ENCODE data around the gene ARID1B.

ARID1B gene

GRCh38 chr6:157030755-157031154, 253.6 kb downstream of the ARID1B start:
- no peak overlapping the region for H3K4me3 ChIP-seq (ENCODE audit: control insufficient read depth in 1 of 7, extremely low read depth in 1 of 7, insufficient read depth in 4 of 7, low read depth in 2 of 7, low read length in 6 of 7)
- peaks cover 0 to 9% (median 5%) of the 10 kb centered on the region in 4 experiments for H3K36me3 ChIP-seq (ENCODE audit: control insufficient read depth in 4 of 4, insufficient read depth in 4 of 4, low read length in 3 of 4)
- no peak overlapping the region for H3K27ac ChIP-seq (ENCODE audit: insufficient read depth in 1 of 2, low read depth in 1 of 2, low read length in 2 of 2, poor library complexity in 1 of 2, severe bottlenecking in 2 of 2)
- peaks cover 11 to 27% (median 18%) of the 10 kb centered on the region in 4 experiments for H3K4me1 ChIP-seq (ENCODE audit: control extremely low read depth in 1 of 4, control insufficient read depth in 4 of 4, insufficient read depth in 4 of 4, low read length in 3 of 4)
- 89% methylated on average over 6 of the region's 10 CpGs for WGBS (ENCODE audit: insufficient coverage)
- no peaks in the 10 kb centered on the region for H3K9me3 ChIP-seq (ENCODE audit: control extremely low read depth in 1 of 5, control insufficient read depth in 4 of 5, insufficient read depth in 2 of 5, low read depth in 1 of 5, low read length in 4 of 5)
- CTCF ChIA-PET: interaction anchor here (1.0 kb wide), 1 partner anchor 9 kb away, joined by 3 read pairs; no protein-coding TSS in a partner anchor
- no peaks in the 10 kb centered on the region for H3K27me3 ChIP-seq (replicated peaks in 2 of 5; ENCODE audit: control insufficient read depth in 4 of 5, insufficient read depth in 5 of 5, low read length in 4 of 5)
- POLR2A ChIA-PET: no interaction called here
- no peak for DNase-seq

GRCh38 chr6:157032923-157033322, 255.7 kb downstream of the ARID1B start:
- no peaks in the 10 kb centered on the region for H3K9me3 ChIP-seq (ENCODE audit: control extremely low read depth in 1 of 5, control insufficient read depth in 4 of 5, insufficient read depth in 2 of 5, low read depth in 1 of 5, low read length in 4 of 5)
- H3K27me3 ChIP-seq (replicated peaks in 2 of 5; ENCODE audit: control insufficient read depth in 4 of 5, insufficient read depth in 5 of 5, low read length in 4 of 5): no peaks in the 10 kb centered on the region
- POLR2A ChIA-PET: interaction anchor here (1.5 kb wide), 1 partner anchor 11 kb away, joined by 6 read pairs; no protein-coding TSS in a partner anchor
- peaks cover 0 to 9% (median 6%) of the 10 kb centered on the region in 4 experiments for H3K36me3 ChIP-seq (ENCODE audit: control insufficient read depth in 4 of 4, insufficient read depth in 4 of 4, low read length in 3 of 4)
- CTCF ChIA-PET: interaction anchor here (0.6 to 4.2 kb wide), 4 partner anchors 11 to 151 kb away, joined by 3 to 27 read pairs (median 6); no protein-coding TSS in a partner anchor
- peaks cover 20 to 45% (median 25%) of the 10 kb centered on the region in 4 experiments for H3K4me1 ChIP-seq (ENCODE audit: control extremely low read depth in 1 of 4, control insufficient read depth in 4 of 4, insufficient read depth in 4 of 4, low read length in 3 of 4)
- WGBS (ENCODE audit: insufficient coverage): no CpG with 5 or more reads among the region's 4 CpGs
- peak overlapping the region; percentile 65 to 86 for H3K27ac ChIP-seq (ENCODE audit: insufficient read depth in 1 of 2, low read depth in 1 of 2, low read length in 2 of 2, poor library complexity in 1 of 2, severe bottlenecking in 2 of 2)
- H3K4me3 ChIP-seq (ENCODE audit: control insufficient read depth in 1 of 7, extremely low read depth in 1 of 7, insufficient read depth in 4 of 7, low read depth in 2 of 7, low read length in 6 of 7): peak overlapping the region in 6 of 7 experiments; percentile 60 to 87 (median 69)
- no peak for DNase-seq

- ChIA-PET CTCF (interaction anchor here (0.8 to 4.2 kb wide), 11 partner anchors 11 to 151 kb away, joined by 3 to 27 read pairs (median 6); no protein-coding TSS in a partner anchor), POLR2A (interaction anchor here (3.3 kb wide), 1 partner anchor 12 kb away, joined by 9 read pairs; no protein-coding TSS in a partner anchor)
Observed at GRCh38 chr6:157033428-157034140, 256.4 kb downstream of the ARID1B start.

GRCh38 chr6:157034436-157035230, 257.5 kb downstream of the ARID1B start:
- Histone ChIP-seq H3K9me3 (ENCODE audit: control extremely low read depth in 1 of 5, control insufficient read depth in 4 of 5, insufficient read depth in 2 of 5, low read depth in 1 of 5, low read length in 4 of 5) (no peaks in the 10 kb centered on the region), H3K36me3 (ENCODE audit: control insufficient read depth in 4 of 4, insufficient read depth in 4 of 4, low read length in 3 of 4) (peaks cover 0 to 7% (median 3%) of the 10 kb centered on the region in 4 experiments), H3K27me3 (replicated peaks in 2 of 5; ENCODE audit: control insufficient read depth in 4 of 5, insufficient read depth in 5 of 5, low read length in 4 of 5) (no peaks in the 10 kb centered on the region), H3K4me1 (ENCODE audit: control extremely low read depth in 1 of 4, control insufficient read depth in 4 of 4, insufficient read depth in 4 of 4, low read length in 3 of 4) (peaks cover 20 to 45% (median 25%) of the 10 kb centered on the region in 4 experiments), H3K27ac (ENCODE audit: insufficient read depth in 1 of 2, low read depth in 1 of 2, low read length in 2 of 2, poor library complexity in 1 of 2, severe bottlenecking in 2 of 2) (no peak overlapping the region), H3K4me3 (ENCODE audit: control insufficient read depth in 1 of 7, extremely low read depth in 1 of 7, insufficient read depth in 4 of 7, low read depth in 2 of 7, low read length in 6 of 7) (peak overlapping the region in 1 of 7 experiments; percentile 78)
- CTCF ChIA-PET: interaction anchor here (0.8 to 4.2 kb wide), 14 partner anchors 10 to 150 kb away, joined by 3 to 27 read pairs (median 4); no protein-coding TSS in a partner anchor
- POLR2A ChIA-PET: interaction anchor here (3.3 kb wide), 1 partner anchor 14 kb away, joined by 9 read pairs; no protein-coding TSS in a partner anchor
- 8% methylated on average over 2 of the region's 6 CpGs for WGBS (ENCODE audit: insufficient coverage)
- peak; percentile 66 to 79 (median 77) for DNase-seq

More at GRCh38 chr6:157033428-157034140, 256.4 kb downstream of the ARID1B start:
- Histone ChIP-seq H3K36me3 (ENCODE audit: control insufficient read depth in 4 of 4, insufficient read depth in 4 of 4, low read length in 3 of 4) (peaks cover 0 to 9% (median 6%) of the 10 kb centered on the region in 4 experiments), H3K4me3 (ENCODE audit: control insufficient read depth in 1 of 7, extremely low read depth in 1 of 7, insufficient read depth in 4 of 7, low read depth in 2 of 7, low read length in 6 of 7) (peak overlapping the region in 6 of 7 experiments; percentile 60 to 87 (median 69)), H3K9me3 (ENCODE audit: control extremely low read depth in 1 of 5, control insufficient read depth in 4 of 5, insufficient read depth in 2 of 5, low read depth in 1 of 5, low read length in 4 of 5) (no peaks in the 10 kb centered on the region), H3K27me3 (replicated peaks in 2 of 5; ENCODE audit: control insufficient read depth in 4 of 5, insufficient read depth in 5 of 5, low read length in 4 of 5) (no peaks in the 10 kb centered on the region), H3K4me1 (ENCODE audit: control extremely low read depth in 1 of 4, control insufficient read depth in 4 of 4, insufficient read depth in 4 of 4, low read length in 3 of 4) (peaks cover 20 to 45% (median 25%) of the 10 kb centered on the region in 4 experiments), H3K27ac (ENCODE audit: insufficient read depth in 1 of 2, low read depth in 1 of 2, low read length in 2 of 2, poor library complexity in 1 of 2, severe bottlenecking in 2 of 2) (peak overlapping the region; percentile 65 to 86)
- peak in 2 of 3 donors; percentile 31 to 36 for DNase-seq
- 2% methylated on average over 4 of the region's 5 CpGs for WGBS (ENCODE audit: insufficient coverage)

- H3K4me1 ChIP-seq (ENCODE audit: control extremely low read depth in 1 of 4, control insufficient read depth in 4 of 4, insufficient read depth in 4 of 4, low read length in 3 of 4): peaks cover 20 to 45% (median 25%) of the 10 kb centered on the region in 4 experiments
- H3K27me3 ChIP-seq (replicated peaks in 2 of 5; ENCODE audit: control insufficient read depth in 4 of 5, insufficient read depth in 5 of 5, low read length in 4 of 5): no peaks in the 10 kb centered on the region
- no peak for DNase-seq
- H3K27ac ChIP-seq (ENCODE audit: insufficient read depth in 1 of 2, low read depth in 1 of 2, low read length in 2 of 2, poor library complexity in 1 of 2, severe bottlenecking in 2 of 2): peak overlapping the region in 1 of 2 experiments; percentile 23
- 100% methylated on average over 1 of the region's 2 CpGs for WGBS (ENCODE audit: insufficient coverage)
- H3K9me3 ChIP-seq (ENCODE audit: control extremely low read depth in 1 of 5, control insufficient read depth in 4 of 5, insufficient read depth in 2 of 5, low read depth in 1 of 5, low read length in 4 of 5): no peaks in the 10 kb centered on the region
- H3K4me3 ChIP-seq (ENCODE audit: control insufficient read depth in 1 of 7, extremely low read depth in 1 of 7, insufficient read depth in 4 of 7, low read depth in 2 of 7, low read length in 6 of 7): no peak overlapping the region
- POLR2A ChIA-PET: interaction anchor here (1.4 to 3.3 kb wide), 2 partner anchors 9 to 14 kb away, joined by 4 to 9 read pairs; no protein-coding TSS in a partner anchor
- CTCF ChIA-PET: interaction anchor here (0.7 to 4.2 kb wide), 10 partner anchors 9 to 303 kb away, joined by 3 to 27 read pairs (median 6); no protein-coding TSS in a partner anchor
- H3K36me3 ChIP-seq (ENCODE audit: control insufficient read depth in 4 of 4, insufficient read depth in 4 of 4, low read length in 3 of 4): peaks cover 0 to 3% (median 1%) of the 10 kb centered on the region in 4 experiments
Observed at GRCh38 chr6:157035546-157035945, 258.4 kb downstream of the ARID1B start.

GRCh38 chr6:157036245-157036711, 259.1 kb downstream of the ARID1B start:
- ChIA-PET CTCF (interaction anchor here (0.7 to 2.6 kb wide), 16 partner anchors 10 to 304 kb away, joined by 3 to 16 read pairs (median 3); no protein-coding TSS in a partner anchor), POLR2A (interaction anchor here (0.5 to 3.3 kb wide), 3 partner anchors 8 to 154 kb away, joined by 3 to 9 read pairs (median 4); no protein-coding TSS in a partner anchor)
- peak; percentile 55 to 88 (median 81) for DNase-seq
- Histone ChIP-seq H3K4me3 (ENCODE audit: control insufficient read depth in 1 of 7, extremely low read depth in 1 of 7, insufficient read depth in 4 of 7, low read depth in 2 of 7, low read length in 6 of 7) (peak overlapping the region in 2 of 7 experiments; percentile 8 to 29), H3K4me1 (ENCODE audit: control extremely low read depth in 1 of 4, control insufficient read depth in 4 of 4, insufficient read depth in 4 of 4, low read length in 3 of 4) (peaks cover 20 to 45% (median 25%) of the 10 kb centered on the region in 4 experiments), H3K27ac (ENCODE audit: insufficient read depth in 1 of 2, low read depth in 1 of 2, low read length in 2 of 2, poor library complexity in 1 of 2, severe bottlenecking in 2 of 2) (no peak overlapping the region), H3K9me3 (ENCODE audit: control extremely low read depth in 1 of 5, control insufficient read depth in 4 of 5, insufficient read depth in 2 of 5, low read depth in 1 of 5, low read length in 4 of 5) (no peaks in the 10 kb centered on the region), H3K36me3 (ENCODE audit: control insufficient read depth in 4 of 4, insufficient read depth in 4 of 4, low read length in 3 of 4) (peaks cover 0 to 3% (median 1%) of the 10 kb centered on the region in 4 experiments), H3K27me3 (replicated peaks in 2 of 5; ENCODE audit: control insufficient read depth in 4 of 5, insufficient read depth in 5 of 5, low read length in 4 of 5) (no peaks in the 10 kb centered on the region)
- WGBS (ENCODE audit: insufficient coverage): 32% methylated on average over 4 of the region's 5 CpGs
